ENCODE data around the gene XRRA1. TPM values are rescaled to one million over a fixed set of nuclear protein-coding genes. Genes with fewer than 3 reads are reported as not detected.
"Not testable (repeated sequence)": the region's sequence is repeated elsewhere in the genome, so short reads cannot be mapped to it uniquely, and the experiment has no call there.

The XRRA1 gene
- total RNA-seq, 1 experiment from 2014 or later: 23.5 TPM

GRCh38 chr11:74990941-74991340 is 42.0 kb upstream of the XRRA1 start:
- DNase-seq (no peak), ATAC-seq (no peak)
- no peak for TF ChIP-seq CTCF (conservative IDR thresholded peaks at IDR 0.05; ENCODE audit: low read depth, low read length)
- TF ChIP-seq EZH2phosphoT487 (IDR thresholded peaks at IDR 0.05; ENCODE audit: borderline replicate concordance, low read length): no peak
- TF ChIP-seq EZH2 (IDR thresholded peaks at IDR 0.05; ENCODE audit: low read length, unreplicated experiment): no peak
- peak overlapping the region; percentile 89 for H3K4me2 ChIP-seq (ENCODE audit: low read length)
- no peaks in the 10 kb centered on the region for H3K9me2 ChIP-seq (replicated peaks; ENCODE audit: low read length)
- no TSS peak for BruUV-seq (replicated peaks)
- peaks cover 8% of the 10 kb centered on the region; the same call in 1 of the 2 replicates for H3K36me3 ChIP-seq (ENCODE audit: low read depth, low read length)
- ChIA-PET CTCF (no interaction called here), POLR2A (ENCODE audit: unreplicated experiment) (no interaction called here)
- peaks cover 34% of the 10 kb centered on the region for H3K79me2 ChIP-seq (ENCODE audit: low read length)
- no peaks in the 10 kb centered on the region for H3K9me3 ChIP-seq (ENCODE audit: low read length)
- intact Hi-C loops (cut with micrococcal nuclease): no loop called here
- H3K4me1 ChIP-seq (ENCODE audit: insufficient read depth, low read length): peaks cover 10% of the 10 kb centered on the region
- H3K9ac ChIP-seq (ENCODE audit: low read length): no peak overlapping the region
- no peaks in the 10 kb centered on the region for H3K27me3 ChIP-seq (ENCODE audit: low read length)
- no peaks in the 10 kb centered on the region for H4K20me1 ChIP-seq (ENCODE audit: low read length)
- no peak overlapping the region for H3K27ac ChIP-seq (ENCODE audit: low read length)
- no peaks in the 10 kb centered on the region for H3F3A ChIP-seq (ENCODE audit: low read length, unreplicated experiment)
- H3K4me3 ChIP-seq (ENCODE audit: low read length): no peak overlapping the region
- H2AFZ ChIP-seq (ENCODE audit: low read length): no peak overlapping the region

- H3F3A ChIP-seq (ENCODE audit: low read length, unreplicated experiment); intact Hi-C loops (cut with micrococcal nuclease); BruUV-seq (replicated peaks); H3K9ac ChIP-seq (ENCODE audit: low read length); H3K9me2 ChIP-seq (replicated peaks; ENCODE audit: low read length); H3K36me3 ChIP-seq (ENCODE audit: low read depth, low read length); ATAC-seq; H3K27ac ChIP-seq (ENCODE audit: low read length); CTCF ChIA-PET; H3K9me3 ChIP-seq (ENCODE audit: low read length); POLR2A ChIA-PET (ENCODE audit: unreplicated experiment); H2AFZ ChIP-seq (ENCODE audit: low read length); DNase-seq; H3K27me3 ChIP-seq (ENCODE audit: low read length); H4K20me1 ChIP-seq (ENCODE audit: low read length): not testable (repeated sequence)
- Histone ChIP-seq H3K79me2 (ENCODE audit: low read length) (peaks cover 34% of the 10 kb centered on the region), H3K4me1 (ENCODE audit: insufficient read depth, low read length) (peaks cover 10% of the 10 kb centered on the region), H3K4me3 (ENCODE audit: low read length) (peak overlapping the region; percentile 94), H3K4me2 (ENCODE audit: low read length) (peak overlapping the region; percentile 89)
These were observed 41.3 kb upstream of the XRRA1 start for GRCh38 chr11:74990150-74990549.

GRCh38 chr11:74989260-74989638 is 40.4 kb upstream of the XRRA1 start:
- Histone ChIP-seq H3K36me3 (ENCODE audit: low read depth, low read length) (no peaks in the 10 kb centered on the region), H3K4me3 (ENCODE audit: low read length) (peak overlapping the region; percentile 94), H3K27ac (ENCODE audit: low read length) (peak overlapping the region; percentile 35), H3K79me2 (ENCODE audit: low read length) (peaks cover 34% of the 10 kb centered on the region), H2AFZ (ENCODE audit: low read length) (peak overlapping the region; percentile 92), H3K4me1 (ENCODE audit: insufficient read depth, low read length) (peaks cover 10% of the 10 kb centered on the region), H3K4me2 (ENCODE audit: low read length) (peak overlapping the region; percentile 89), H3K9me2 (replicated peaks; ENCODE audit: low read length) (no peaks in the 10 kb centered on the region), H3K9me3 (ENCODE audit: low read length) (no peaks in the 10 kb centered on the region), H3K9ac (ENCODE audit: low read length) (peak overlapping the region; percentile 83), H3K27me3 (ENCODE audit: low read length) (no peaks in the 10 kb centered on the region), H3F3A (ENCODE audit: low read length, unreplicated experiment) (no peaks in the 10 kb centered on the region), H4K20me1 (ENCODE audit: low read length) (no peaks in the 10 kb centered on the region)
- ChIA-PET CTCF (interaction anchor here (1.0 to 1.5 kb wide), 2 partner anchors 253 to 259 kb away, joined by 3 read pairs; no protein-coding TSS in a partner anchor), POLR2A (ENCODE audit: unreplicated experiment) (no interaction called here)
- DNase-seq (peak; percentile 32), ATAC-seq (peak; percentile 8)
- TF ChIP-seq EZH2phosphoT487 (IDR thresholded peaks at IDR 0.05; ENCODE audit: borderline replicate concordance, low read length): no peak
- no peak for TF ChIP-seq CTCF (conservative IDR thresholded peaks at IDR 0.05; ENCODE audit: low read depth, low read length)
- no peak for TF ChIP-seq EZH2 (IDR thresholded peaks at IDR 0.05; ENCODE audit: low read length, unreplicated experiment)
- no TSS peak for BruUV-seq (replicated peaks)
- intact Hi-C loops (cut with micrococcal nuclease): loop anchor here (1.0 to 5.0 kb wide), 2 partner anchors 40 to 62 kb away; partner anchors contain the start of genes SPCS2 and XRRA1

Data from PC-3 (cell line).